ENCODE results near the gene C2orf92. TPM values are rescaled to one million over a fixed set of nuclear protein-coding genes. Genes with fewer than 3 reads are reported as not detected.
A peak's percentile ranks its signal among the peaks of the same experiment; 100 is the strongest.
"Not testable (repeated sequence)": the region's sequence is repeated elsewhere in the genome, so short reads cannot be mapped to it uniquely, and the experiment has no call there.

Gene C2orf92
- total RNA-seq, 1 donor from 2014 or later, result 16.9 TPM

DNA sequence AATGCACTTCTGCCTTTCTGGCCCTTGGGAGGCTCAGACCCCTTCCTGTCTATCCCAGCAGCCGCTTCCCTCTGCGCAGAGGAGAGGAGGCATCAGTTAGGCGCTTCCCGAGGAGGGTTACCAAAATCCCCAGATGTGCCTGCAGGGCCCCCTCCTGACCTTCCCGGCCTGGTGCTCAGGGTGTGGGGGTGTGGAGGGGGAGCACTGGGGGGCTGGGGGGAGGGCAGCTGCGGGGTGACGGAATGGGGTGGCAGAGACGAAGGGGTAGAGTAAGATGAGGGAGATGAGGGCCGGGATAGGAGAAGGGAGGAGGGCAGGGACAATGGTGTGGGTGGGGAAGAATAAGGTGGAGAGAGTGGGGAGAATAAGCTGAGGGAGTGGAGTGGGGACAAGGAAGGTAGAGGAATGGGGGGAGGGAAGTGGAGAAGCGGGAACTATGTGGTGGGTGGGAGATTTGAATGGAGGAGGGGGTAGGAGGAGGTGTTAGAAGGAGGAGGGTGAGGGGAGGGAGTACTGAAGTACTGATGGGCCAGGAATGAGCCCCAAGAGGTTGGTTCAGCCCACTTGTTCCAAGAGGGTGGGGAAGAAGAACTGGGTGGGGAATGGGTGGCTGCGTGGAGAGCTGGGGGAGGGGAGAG is 37.3 kb downstream of the C2orf92 start:
- intact Hi-C loops (cut with micrococcal nuclease), result no loop called here
- Mint-ChIP-seq H3K27me3 (peaks cover 2% of the 10 kb centered on the region), H3K36me3 (ENCODE audit: low read depth) (peaks cover 2% of the 10 kb centered on the region), H3K27ac (no peak overlapping the region), H3K4me1 (peaks cover 18% of the 10 kb centered on the region), H3K9me3 (no peaks in the 10 kb centered on the region), H3K4me3 (no peak overlapping the region)
- no peak for DNase-seq

GRCh38 chr2:97707362-97708047 is 38.0 kb downstream of the C2orf92 start:
- Mint-ChIP-seq H3K4me3 (no peak overlapping the region), H3K27ac (no peak overlapping the region), H3K27me3 (peaks cover 2% of the 10 kb centered on the region), H3K36me3 (ENCODE audit: low read depth) (peaks cover 2% of the 10 kb centered on the region), H3K4me1 (peaks cover 25% of the 10 kb centered on the region), H3K9me3 (no peaks in the 10 kb centered on the region)
- no peak for DNase-seq
- intact Hi-C loops (cut with micrococcal nuclease), result no loop called here

DNA sequence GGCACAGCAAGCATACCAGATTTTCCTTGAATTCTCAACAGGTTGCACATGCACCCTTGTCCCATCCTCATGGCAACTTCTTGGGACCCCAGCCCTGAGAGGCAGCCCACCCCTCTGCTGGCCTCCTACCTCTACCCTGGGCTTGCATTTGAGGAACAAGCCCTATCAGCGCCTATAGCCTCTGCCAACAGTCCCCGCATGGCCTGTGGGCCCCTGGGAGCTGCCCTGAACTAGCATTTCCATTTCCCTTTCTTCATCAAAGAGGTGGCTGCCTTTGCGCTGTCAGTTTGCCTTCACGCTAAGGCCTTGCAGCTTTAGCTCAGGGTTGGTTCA is 38.5 kb downstream of the C2orf92 start:
- H3K27me3 Mint-ChIP-seq, result peaks cover 2% of the 10 kb centered on the region
- intact Hi-C loops (cut with micrococcal nuclease), result no loop called here
- no peaks in the 10 kb centered on the region for H3K9me3 Mint-ChIP-seq
- DNase-seq, result no peak
- H3K36me3 Mint-ChIP-seq (ENCODE audit: low read depth), result peaks cover 2% of the 10 kb centered on the region
- H3K27ac Mint-ChIP-seq, result no peak overlapping the region
- peaks cover 27% of the 10 kb centered on the region for H3K4me1 Mint-ChIP-seq
- no peak overlapping the region for H3K4me3 Mint-ChIP-seq

DNA sequence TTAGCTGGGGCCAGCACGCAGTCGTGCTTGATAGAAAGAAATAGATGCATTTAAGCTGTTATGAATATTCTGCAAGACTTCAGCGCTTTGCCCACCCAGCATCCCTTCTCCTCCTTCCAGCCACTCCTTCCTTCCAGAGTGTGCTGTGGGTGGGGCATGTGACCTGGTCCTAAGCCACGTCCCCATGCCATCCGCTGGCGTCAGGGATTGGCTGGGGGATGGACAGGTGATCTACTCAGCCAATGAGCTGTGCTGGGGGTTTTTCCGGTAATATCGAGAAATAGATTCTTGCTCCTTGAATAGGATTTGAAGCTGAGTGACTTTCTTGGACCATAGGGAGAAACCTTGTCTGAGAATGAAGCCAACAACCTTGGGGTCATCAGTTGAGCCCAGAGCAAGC is 39.1 kb downstream of the C2orf92 start:
- intact Hi-C loops (cut with micrococcal nuclease), result no loop called here
- Mint-ChIP-seq H3K4me3 (no peak overlapping the region), H3K4me1 (peaks cover 32% of the 10 kb centered on the region), H3K27me3 (peaks cover 2% of the 10 kb centered on the region), H3K27ac (no peak overlapping the region), H3K9me3 (no peaks in the 10 kb centered on the region), H3K36me3 (ENCODE audit: low read depth) (peaks cover 4% of the 10 kb centered on the region)
- no peak for DNase-seq

DNA sequence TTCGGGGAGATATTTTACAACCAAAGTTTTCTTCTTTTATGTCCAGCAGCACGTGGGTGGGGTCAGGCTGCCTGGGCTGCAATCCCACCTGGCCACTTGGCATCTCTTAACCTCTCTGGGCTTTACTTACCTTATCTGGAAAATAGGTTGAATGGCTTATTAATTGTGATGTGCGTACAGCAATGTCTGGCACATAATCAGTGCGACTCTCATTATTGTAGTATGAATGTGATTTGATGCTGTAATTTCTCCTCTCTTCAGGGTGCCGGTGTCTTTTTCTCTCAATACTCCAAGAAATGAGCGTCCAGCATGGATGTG is 41.8 kb downstream of the C2orf92 start:
- Mint-ChIP-seq H3K27me3 (no peaks in the 10 kb centered on the region), H3K4me1 (peaks cover 53% of the 10 kb centered on the region), H3K9me3 (no peaks in the 10 kb centered on the region), H3K27ac (peak overlapping the region; percentile 100), H3K36me3 (ENCODE audit: low read depth) (peaks cover 28% of the 10 kb centered on the region), H3K4me3 (peak overlapping the region; percentile 92)
- intact Hi-C loops (cut with micrococcal nuclease), result loop anchor here (2.0 to 10.0 kb wide), 2 partner anchors 283 to 673 kb away; partner anchors contain the start of gene TMEM131
- DNase-seq, result no peak

- H3K27ac Mint-ChIP-seq, result peak overlapping the region; percentile 100
- DNase-seq, H3K9me3 Mint-ChIP-seq, H3K27me3 Mint-ChIP-seq: not testable (repeated sequence)
- intact Hi-C loops (cut with micrococcal nuclease), result loop anchor here (10.0 kb wide), 1 partner anchor 283 kb away; the partner anchor contains the start of gene TMEM131
- peaks cover 60% of the 10 kb centered on the region for H3K4me1 Mint-ChIP-seq
- peaks cover 35% of the 10 kb centered on the region for H3K36me3 Mint-ChIP-seq (ENCODE audit: low read depth)
- H3K4me3 Mint-ChIP-seq, result peak overlapping the region; percentile 92
These were observed 42.7 kb downstream of the C2orf92 start for GRCh38 chr2:97712175-97712574.

DNA sequence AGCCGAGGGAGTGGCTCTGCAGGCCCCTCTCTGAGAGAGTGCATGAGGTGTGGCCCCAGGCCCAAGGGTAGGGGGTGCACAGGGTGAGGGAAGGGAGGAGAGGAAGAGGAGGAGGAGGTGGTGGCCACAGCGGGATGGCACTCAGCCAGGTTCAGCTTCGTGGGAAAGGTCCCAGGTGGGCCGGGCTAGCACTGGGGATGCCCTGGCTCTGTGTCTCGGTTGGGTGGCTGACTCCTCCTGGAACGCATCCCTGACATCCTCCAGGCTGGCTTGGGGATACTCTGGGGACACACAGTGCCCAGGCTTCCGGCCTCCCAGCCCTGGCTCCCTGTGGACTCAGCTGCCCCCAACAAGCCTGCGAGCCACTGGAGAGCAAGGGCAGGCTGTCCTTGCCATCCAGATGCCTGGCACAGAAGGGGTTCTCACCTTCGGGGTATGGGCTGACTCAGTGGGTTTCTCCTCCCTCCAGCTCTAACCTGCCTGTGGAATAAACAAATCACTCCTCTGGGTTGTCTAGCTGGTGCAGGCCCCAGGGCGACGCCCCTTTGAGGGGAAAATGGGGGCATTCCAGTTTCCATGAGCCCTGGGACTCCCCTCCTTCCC is 43.3 kb downstream of the C2orf92 start:
- peaks cover 65% of the 10 kb centered on the region for H3K4me1 Mint-ChIP-seq
- peak overlapping the region; percentile 92 for H3K4me3 Mint-ChIP-seq
- intact Hi-C loops (cut with micrococcal nuclease), result loop anchor here (1.0 to 10.0 kb wide), 2 partner anchors 122 to 282 kb away; partner anchors contain the start of gene TMEM131
- no peaks in the 10 kb centered on the region for H3K27me3 Mint-ChIP-seq
- peaks cover 39% of the 10 kb centered on the region for H3K36me3 Mint-ChIP-seq (ENCODE audit: low read depth)
- no peaks in the 10 kb centered on the region for H3K9me3 Mint-ChIP-seq
- H3K27ac Mint-ChIP-seq, result peak overlapping the region; percentile 100
- DNase-seq, result peak; percentile 71

DNA sequence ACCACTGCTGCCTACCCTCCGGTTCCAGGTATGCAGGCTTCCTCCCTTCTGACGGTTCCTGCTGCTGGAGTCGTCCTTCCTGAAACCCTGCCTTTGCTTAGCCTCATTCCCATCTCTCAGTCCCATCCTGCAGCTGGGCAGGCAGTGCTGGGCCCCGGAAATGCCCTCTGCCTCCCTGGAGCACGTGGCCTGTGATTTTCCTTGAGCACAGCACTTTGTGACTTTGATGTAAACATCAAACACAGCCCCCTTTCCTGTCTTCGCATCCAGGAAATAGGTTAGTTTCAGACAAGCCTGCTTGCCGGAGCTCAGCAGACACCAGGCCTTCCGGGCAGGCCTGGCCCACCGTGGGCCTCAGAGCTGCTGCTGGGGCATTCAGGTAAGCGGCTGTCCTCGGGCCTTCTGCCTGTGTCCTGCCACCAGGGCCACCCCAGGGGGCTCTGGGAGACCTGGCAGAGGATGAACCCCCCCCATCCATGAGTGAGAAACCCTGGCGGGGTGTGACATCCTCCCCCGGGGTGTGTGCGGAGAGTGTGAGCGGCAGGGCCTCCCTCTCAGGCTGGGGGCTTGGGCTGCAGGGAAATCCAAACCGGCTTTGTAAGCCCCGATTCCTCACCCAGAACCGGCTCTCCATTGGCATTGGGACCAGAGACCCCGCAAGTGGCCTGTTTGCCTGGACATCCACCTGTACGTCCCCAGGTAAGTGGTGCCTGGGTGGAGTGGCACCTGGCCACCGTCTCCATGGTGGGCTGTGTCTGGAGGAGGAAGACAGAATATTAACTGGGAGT is 44.0 kb downstream of the C2orf92 start, which contains the start of gene ZAP70:
TSS of gene ZAP70 (plus strand) at position 281 of the 788 bp plus-strand sequence. CDS start 10,461 bp downstream, outside the sequence.
- Mint-ChIP-seq H3K9me3 (no peaks in the 10 kb centered on the region), H3K27ac (peak within 1 kb of the TSS; percentile 100), H3K36me3 (ENCODE audit: low read depth) (peaks cover 46% of the 10 kb centered on the region), H3K27me3 (no peaks in the 10 kb centered on the region), H3K4me1 (peaks cover 72% of the 10 kb centered on the region), H3K4me3 (peak within 1 kb of the TSS; percentile 92)
- peak; percentile 91 for DNase-seq
- intact Hi-C loops (cut with micrococcal nuclease), result loop anchor here (1.0 to 10.0 kb wide), 2 partner anchors 123 to 281 kb away; partner anchors contain the start of gene TMEM131

DNA sequence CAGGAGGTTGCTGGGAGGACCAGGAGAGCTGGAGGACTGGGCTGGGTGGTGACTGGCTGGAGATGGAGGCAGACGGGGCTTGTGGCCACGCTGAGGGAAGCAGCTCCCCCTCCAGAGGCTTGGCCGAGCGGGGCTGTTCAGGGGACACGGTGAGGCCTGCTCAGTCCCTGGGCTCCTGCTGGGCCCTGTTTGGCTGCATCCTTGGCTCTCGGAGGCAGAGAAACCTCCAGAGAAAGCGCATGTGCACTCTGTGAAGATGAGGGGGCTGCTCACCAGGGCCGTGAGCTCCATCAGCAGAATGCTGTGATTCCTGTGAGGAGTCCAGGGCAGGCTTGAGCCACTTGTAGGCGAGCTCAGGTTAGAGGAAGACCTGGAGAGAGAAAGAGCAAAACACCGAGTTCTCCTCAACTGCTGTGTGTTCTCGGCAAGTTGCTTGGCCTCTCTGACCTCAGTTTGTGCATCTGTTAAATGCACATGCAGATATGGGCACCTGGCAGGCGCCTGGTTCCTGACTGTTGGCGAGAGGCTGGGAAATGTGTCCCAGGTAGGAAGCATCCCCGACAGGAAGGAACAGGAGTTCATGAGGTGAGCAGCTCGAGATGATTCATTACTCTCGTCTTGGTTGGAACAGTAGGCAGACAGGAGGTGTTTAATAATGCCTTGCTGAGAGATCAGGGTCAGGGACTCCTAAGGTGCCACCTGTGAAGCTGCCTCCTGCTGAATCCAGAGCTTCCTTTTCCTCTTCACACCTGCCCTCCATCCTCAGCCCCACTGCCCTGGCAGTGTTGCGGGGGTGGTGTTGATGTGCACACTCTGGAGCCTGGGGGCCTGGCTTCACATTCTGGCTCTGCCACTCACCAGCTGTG is 44.8 kb downstream of the C2orf92 start:
- no peaks in the 10 kb centered on the region for H3K27me3 Mint-ChIP-seq
- H3K4me3 Mint-ChIP-seq, result peak overlapping the region; percentile 92
- H3K36me3 Mint-ChIP-seq (ENCODE audit: low read depth), result peaks cover 54% of the 10 kb centered on the region
- peak overlapping the region; percentile 100 for H3K27ac Mint-ChIP-seq
- peak; percentile 73 for DNase-seq
- intact Hi-C loops (cut with micrococcal nuclease), result loop anchor here (10.0 kb wide), 1 partner anchor 280 kb away; the partner anchor contains the start of gene TMEM131
- peaks cover 80% of the 10 kb centered on the region for H3K4me1 Mint-ChIP-seq
- no peaks in the 10 kb centered on the region for H3K9me3 Mint-ChIP-seq

DNA sequence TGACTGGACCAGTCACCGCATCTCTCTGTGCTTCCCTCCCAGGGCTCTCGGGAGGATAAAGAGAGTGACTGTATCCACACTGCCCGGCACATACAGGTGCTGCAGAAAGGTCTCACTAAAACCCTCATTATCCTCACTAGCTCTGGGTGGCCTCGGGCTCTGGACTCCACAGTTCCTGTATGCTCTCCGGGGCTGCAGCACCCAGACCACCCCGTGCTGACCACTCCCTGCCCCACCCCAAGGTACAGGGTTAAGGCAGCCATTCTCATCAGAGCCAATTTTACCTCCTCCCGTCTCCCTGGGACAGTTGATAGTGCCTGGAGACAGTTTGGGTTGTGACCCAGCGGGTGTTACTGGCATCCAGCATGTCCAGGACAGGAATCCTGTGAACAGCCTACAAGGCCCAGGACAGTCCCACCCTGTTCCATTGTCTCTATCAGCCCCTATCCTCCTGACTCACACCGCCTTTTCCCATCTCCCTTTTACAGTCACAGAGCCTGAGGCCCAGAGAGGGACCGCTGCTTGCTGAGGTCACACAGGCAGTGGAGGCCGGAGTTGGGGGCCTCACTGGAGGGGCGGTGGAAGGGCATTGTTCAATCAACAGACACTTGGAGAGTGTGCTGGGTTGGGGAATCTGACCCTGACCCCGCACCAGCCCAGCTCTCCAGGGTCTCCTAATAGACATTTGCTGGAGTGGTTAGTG is 45.6 kb downstream of the C2orf92 start:
- intact Hi-C loops (cut with micrococcal nuclease), result loop anchor here (10.0 kb wide), 1 partner anchor 280 kb away; the partner anchor contains the start of gene TMEM131
- no peak for DNase-seq
- no peaks in the 10 kb centered on the region for H3K27me3 Mint-ChIP-seq
- peak overlapping the region; percentile 92 for H3K4me3 Mint-ChIP-seq
- peaks cover 57% of the 10 kb centered on the region for H3K36me3 Mint-ChIP-seq (ENCODE audit: low read depth)
- no peaks in the 10 kb centered on the region for H3K9me3 Mint-ChIP-seq
- peaks cover 82% of the 10 kb centered on the region for H3K4me1 Mint-ChIP-seq
- peak overlapping the region; percentile 100 for H3K27ac Mint-ChIP-seq

- Mint-ChIP-seq H3K27me3 (no peaks in the 10 kb centered on the region), H3K4me1 (peaks cover 83% of the 10 kb centered on the region), H3K9me3 (no peaks in the 10 kb centered on the region), H3K4me3 (peak overlapping the region; percentile 92), H3K36me3 (ENCODE audit: low read depth) (peaks cover 64% of the 10 kb centered on the region), H3K27ac (peak overlapping the region; percentile 100)
- intact Hi-C loops (cut with micrococcal nuclease), result loop anchor here (10.0 kb wide), 1 partner anchor 279 kb away; the partner anchor contains the start of gene TMEM131
- no peak for DNase-seq
These were observed 46.6 kb downstream of the C2orf92 start for GRCh38 chr2:97715951-97716694.

Measured in activated CD4-positive, alpha-beta T cell treated with anti-CD3 and anti-CD28 coated beads, Interleukin-2, amount 10 ng/mL, durations not matched to agents 24 days and 14 days (primary cell).